GM18517 (cell line): Measurements from ENCODE around the gene FAH.

Experiments
- ATAC-seq: cut with Tn5 transposase; IDR thresholded peaks from one replicate; pipeline ENCODE4 v1.9.1; 2021; ENCODE audit warnings: mild to moderate bottlenecking, moderate library complexity; ENCODE audit not compliant: unreplicated experiment

FAH gene

DNA sequence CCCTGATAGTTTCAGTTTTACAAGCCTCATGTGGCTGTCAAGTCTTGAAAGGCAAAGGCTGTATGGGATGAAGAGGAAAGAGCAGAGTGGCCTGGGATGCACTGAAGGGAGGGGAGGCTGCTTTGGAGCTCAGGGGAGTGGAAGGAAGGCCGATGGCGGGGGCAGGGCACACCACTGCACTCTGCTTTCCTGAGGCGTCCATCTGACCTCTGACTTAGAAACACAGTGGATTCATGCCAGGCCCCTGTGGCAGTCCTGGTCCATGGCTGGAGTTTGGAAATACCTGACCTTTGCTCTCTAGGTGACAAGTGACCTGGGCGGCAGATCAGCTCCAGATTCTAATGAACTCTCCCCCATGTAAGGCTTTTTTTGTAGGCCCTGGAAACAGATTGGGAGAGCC is 19.0 kb downstream of the FAH start:
- no peak for ATAC-seq

- no peak for ATAC-seq
Measured at GRCh38 chr15:80172401-80172800, 19.6 kb downstream of the FAH start.

DNA sequence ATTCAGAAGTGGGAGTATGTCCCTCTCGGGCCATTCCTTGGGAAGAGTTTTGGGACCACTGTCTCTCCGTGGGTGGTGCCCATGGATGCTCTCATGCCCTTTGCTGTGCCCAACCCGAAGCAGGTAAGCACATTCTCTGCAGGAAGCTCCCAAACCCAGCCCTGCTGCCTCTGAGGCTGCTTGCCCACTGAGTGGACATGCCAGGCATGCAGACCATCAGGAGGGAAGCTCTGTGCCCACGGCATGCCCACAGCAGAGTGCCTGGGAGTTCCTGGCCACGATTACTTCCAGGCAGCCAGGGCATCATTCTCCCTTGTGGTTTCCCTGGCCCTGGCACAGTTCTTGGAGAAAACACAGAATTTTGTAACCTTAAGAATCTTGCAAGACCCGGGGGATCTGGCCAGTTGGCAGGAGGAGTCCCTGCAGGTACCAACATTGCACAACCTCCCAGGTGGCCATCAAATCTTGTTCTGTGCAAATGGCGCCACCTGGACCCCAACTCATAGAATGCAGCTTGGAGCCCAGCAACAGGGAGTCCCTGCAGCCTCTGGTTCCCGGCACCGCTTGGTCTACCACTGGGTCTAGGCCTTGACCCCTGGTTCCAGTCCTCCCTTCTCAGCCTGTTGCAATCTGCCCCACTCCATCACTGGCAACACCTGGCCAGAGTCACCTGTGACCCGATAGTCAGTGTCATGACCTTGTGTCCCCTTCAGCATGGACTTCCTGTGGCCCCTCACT is 20.4 kb downstream of the FAH start:
- ATAC-seq = no peak

GRCh38 chr15:80174017-80174746 is 21.4 kb downstream of the FAH start:
- ATAC-seq = no peak

DNA sequence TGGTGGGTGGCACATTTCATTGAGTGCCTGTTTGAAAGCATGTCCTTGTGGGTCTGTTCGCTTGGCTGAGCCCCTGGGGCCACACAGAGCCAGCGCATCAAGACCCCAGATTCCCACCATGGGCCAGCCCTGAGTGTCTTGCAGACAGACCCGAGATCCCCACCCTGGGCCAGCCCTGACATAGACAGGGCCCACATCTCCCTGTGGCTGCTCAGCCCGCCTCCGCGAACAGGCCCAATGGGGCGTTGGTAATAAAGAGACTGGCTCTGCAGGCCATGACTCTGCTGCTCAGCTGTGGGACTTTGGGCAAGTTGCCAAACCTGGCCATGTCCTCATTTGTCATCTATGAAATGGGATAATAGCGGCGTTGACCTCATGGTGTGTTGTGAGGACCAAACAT is 22.6 kb downstream of the FAH start:
- no peak for ATAC-seq

DNA sequence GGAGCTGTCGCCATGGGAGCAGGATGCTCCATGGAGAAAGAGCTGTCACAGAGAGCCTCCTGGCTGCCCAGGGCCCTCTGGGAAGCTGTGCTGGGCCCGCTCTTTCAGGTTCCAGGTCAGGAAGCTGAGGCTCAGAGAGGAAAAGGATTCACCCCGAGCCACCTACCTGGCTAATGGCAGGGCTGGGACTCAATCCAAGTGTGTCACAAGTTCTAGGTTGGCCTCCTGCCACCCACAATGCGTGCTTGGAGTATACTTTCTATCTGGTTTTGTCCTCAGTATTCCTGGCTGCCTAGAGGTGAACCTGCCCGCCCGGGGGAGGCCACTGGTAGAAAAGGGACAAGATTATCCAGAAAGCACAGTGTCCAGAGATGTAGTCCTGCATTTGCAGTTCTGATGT is 23.6 kb downstream of the FAH start:
- no peak for ATAC-seq

DNA sequence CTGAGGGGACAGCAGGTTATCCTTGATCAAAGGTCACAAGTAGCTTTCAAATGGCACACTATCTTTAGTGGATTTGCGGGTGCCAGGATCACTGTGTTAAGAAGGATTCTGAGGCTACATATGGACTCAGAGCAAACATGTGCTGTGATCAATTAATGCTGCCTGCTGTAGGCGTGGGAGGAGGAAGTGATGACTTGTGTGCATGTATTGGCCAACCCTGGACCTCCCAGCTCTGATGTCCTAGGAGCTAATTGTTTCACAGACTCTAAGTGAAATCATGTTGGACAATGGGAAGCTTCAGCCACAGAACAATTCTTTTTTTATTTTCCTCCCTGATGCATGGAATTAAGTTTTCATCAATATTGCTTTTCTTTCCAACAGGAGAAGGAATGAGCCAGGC is 24.4 kb downstream of the FAH start:
- no peak for ATAC-seq

DNA sequence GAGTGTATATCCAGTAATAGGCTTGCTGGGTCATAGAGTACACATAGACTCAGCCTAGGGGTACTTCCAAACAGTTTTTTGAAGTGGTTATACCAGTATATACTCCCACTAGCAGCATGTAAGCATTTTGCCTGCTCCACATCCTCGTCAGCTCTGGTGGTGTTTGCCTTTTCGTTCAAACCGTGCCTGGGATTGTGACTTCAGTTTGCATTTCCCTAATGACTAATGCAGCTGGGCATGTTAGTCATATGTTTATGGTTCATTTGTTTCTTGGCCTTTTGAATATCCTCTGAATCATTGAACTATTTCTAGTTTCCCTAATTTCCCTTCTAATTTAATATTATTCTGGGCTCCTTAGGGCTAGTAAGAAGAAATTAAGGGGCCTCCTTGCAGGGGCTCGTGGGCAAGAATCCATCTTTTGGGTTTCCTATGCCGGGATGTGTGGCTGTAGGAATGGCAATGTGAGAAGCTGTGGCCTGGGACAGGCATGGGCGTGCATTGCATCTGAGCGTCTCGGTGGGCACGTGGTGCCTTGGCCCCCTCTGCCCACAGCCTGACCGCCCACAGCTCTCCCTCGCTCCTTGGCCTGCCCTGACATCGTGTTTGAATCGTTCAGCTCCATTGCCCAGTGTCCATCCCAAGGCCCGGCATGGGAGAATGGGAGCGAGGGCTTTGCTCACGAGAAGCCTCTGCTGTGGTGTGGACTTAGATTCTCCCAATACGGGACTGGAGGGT is 26.4 kb downstream of the FAH start:
- ATAC-seq = no peak

DNA sequence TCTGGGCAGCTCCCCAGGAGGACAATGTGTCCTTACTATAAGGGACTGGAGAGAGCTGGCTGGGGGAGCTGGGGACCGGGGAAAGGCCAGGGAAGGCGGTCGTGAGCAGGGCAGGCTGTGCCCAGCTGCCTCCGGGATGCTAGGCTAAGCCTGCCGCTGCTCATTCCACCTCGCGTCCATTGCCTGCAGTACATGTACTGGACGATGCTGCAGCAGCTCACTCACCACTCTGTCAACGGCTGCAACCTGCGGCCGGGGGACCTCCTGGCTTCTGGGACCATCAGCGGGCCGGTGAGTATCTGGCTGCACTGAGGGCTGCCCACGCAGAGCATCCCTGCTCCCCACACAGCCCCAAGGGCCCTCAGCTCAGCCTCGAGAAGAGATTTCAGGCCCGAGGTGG is 27.1 kb downstream of the FAH start:
- ATAC-seq = no peak

DNA sequence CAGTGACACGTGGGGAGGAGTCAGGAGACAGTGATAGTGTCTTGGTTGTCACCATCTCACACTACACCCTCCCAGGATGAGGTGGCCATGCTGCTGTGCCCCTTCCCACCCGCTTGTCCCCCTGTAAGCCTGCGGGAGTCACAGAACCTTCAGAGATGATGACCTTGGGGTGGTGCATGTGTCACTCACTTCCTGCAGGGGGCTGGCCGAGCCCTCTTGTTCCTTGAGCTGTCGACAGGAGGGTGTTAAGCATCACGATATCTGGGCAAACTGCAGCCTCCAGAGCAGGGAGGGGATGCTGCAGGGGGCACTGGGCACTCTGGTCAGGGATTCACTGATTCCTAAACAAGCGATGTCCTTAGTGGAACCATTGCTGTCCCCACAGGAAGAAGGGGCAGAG is 27.7 kb downstream of the FAH start:
- ATAC-seq = no peak

- ATAC-seq = no peak
Measured at GRCh38 chr15:80180986-80181385, 28.2 kb downstream of the FAH start.

DNA sequence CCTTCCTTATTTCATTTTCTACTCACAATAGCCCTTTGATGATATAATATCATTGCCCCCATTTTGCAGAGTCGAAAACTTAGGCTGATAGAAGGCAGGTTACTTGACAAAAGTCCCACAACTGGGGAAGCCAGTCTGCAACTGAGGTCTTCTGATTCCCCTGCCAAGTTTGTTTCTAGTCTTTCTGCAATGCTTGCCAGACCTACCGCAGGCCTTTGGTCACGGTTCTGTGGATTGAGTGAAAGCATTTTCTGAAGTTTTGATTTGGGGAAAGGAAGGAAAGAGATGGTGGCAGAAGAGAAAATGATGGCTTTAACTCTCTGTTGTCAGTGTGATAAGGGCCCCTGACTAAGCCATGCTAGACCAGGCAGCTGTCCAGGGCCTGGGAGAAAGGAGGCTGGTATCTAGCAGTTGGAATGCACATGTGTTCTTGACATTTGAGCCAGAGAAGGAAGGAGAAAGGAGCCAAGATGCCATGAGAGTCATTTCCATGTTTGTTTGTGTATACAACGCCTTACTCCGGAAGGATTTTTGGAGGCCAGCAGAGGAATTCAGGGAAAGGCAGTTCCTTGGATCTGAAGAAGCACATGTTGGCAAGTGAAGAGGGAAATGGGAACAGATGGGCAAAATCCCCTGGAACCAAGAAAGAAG is 29.9 kb downstream of the FAH start:
- no peak for ATAC-seq

DNA sequence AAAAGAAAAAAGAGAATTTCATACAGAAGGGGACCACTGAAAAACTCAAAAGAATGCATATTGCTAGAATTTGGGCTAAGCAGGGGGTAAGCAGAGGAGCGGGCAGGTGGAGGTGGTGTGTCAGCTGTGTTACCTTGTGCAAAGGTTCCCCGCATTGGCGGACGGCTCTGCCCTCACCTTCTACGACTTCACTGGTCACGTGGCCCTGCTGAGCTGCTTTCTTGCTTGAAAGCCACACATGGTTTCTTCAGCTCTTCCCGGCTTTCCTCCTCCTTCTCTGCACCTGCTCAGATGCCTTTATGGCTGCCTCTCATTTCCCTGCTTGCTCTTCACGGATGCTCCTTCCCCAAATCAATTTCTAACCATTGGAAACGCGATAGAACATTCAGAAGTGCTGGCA is 30.5 kb downstream of the FAH start:
- ATAC-seq = no peak

GRCh38 chr15:80183886-80184285 is 31.1 kb downstream of the FAH start:
- no peak for ATAC-seq

GRCh38 chr15:80184554-80184953 is 31.8 kb downstream of the FAH start:
- no peak for ATAC-seq

DNA sequence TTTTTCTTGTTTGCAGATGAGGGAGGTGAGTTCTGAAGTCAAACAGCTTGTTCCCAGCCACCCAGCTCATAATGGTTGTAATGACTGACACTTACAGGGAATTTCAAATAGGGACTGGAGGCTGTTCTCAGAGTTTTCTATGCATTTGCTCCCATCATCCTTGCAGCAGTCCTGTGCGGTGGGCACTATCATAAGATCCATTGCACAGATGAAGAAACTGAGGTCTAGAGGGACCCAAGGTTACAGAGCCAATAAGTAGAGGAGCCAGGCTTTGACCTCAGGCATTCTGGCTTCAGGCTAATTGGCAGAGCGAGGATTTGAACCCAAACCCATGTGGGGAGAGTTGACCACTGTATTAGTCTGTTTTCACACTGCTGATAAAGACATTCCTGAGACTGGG is 32.4 kb downstream of the FAH start:
- ATAC-seq = no peak

- no peak for ATAC-seq
Measured at GRCh38 chr15:80186066-80186465, 33.3 kb downstream of the FAH start.

GRCh38 chr15:80186597-80186996 is 33.8 kb downstream of the FAH start:
- ATAC-seq = no peak

- no peak for ATAC-seq
Measured at GRCh38 chr15:80188251-80188650, 35.5 kb downstream of the FAH start.

DNA sequence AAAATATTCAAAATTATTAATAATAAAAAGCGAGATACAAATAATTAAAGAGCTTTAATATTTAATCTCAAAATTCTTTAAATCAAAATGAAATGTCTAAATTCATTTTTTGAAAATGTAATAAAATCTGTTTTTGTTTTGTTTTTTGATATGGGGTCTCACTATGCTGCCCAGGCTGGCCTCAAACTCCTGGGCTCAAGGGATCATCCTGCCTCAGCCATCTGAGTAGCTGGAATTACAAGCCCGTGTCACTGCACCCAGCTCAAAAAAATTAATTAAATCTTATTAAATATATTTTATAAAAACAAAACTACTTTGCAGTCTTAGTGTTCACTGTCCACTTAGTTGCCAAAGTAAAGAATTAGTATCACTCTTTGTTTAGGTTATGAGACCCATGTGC is 38.4 kb downstream of the FAH start:
- ATAC-seq = no peak

- ATAC-seq = no peak
Measured at GRCh38 chr15:80191897-80192595, 39.2 kb downstream of the FAH start.
